Right lobe of liver (tissue), 4 donors: ENCODE measurements around the gene PLXNB2.

Experiments used
- CTCF ChIP-seq, 4 donors: fragments of 200-600 bp in 3 of 4; fragments of 450-650 bp in 1 of 4; IDR thresholded peaks; one replicate each; pipeline versions ENCODE4 v1.5.1 to v1.8.0; 2016 to 2022; ENCODE audit warnings: antibody characterized with exemption in 4 of 4, mild to moderate bottlenecking in 2 of 4
- POLR2A ChIP-seq: fragments of 450-650 bp; IDR thresholded peaks from one replicate; pipeline ENCODE4 v1.6.1; 2017; ENCODE audit warnings: antibody characterized with exemption, mild to moderate bottlenecking
- donor health status: DM: no; HTN: no; CAD: no.
- donor health status: DM: no; HTN: no; CAD: no.
- donor health status: DM: no; HTN: yes; CAD: no.

GRCh38 chr22:50286275-50286674, 21.2 kb downstream of the PLXNB2 start:
- TF ChIP-seq CTCF (IDR thresholded peaks at IDR 0.05): no peak
- TF ChIP-seq POLR2A: no peak
